Lower leg skin (tissue), 4 donors: Measurements from ENCODE around the gene DGCR2. TPM values are rescaled to one million over a fixed set of nuclear protein-coding genes. Genes with fewer than 3 reads are reported as not detected.

Experiments
- DNase-seq, 2 donors: peaks; one replicate each; pipeline ENCODE4 v3.0.0-alpha.2; 2019; ENCODE audit warnings: low spot score in 2 of 2
- H3K4me3 ChIP-seq: fragments of 200-600 bp; sonication (generic); 2 replicates; pipeline ENCODE4 v1.5.1; 2017; ENCODE audit warnings: mild to moderate bottlenecking, low read depth; ENCODE audit not compliant: poor library complexity, severe bottlenecking
- CTCF ChIP-seq, 3 donors: fragments of 450-650 bp; IDR thresholded peaks; one replicate each; pipeline ENCODE4 v1.5.1; 2016; ENCODE audit warnings: antibody characterized with exemption in 3 of 3, mild to moderate bottlenecking in 3 of 3, moderate library complexity in 2 of 3
- POLR2A ChIP-seq, 2 donors: fragments of 450-650 bp; IDR thresholded peaks; one replicate each; pipeline ENCODE4 v1.6.1; 2016 to 2017; ENCODE audit warnings: antibody characterized with exemption in 2 of 2, mild to moderate bottlenecking in 1 of 2, moderate library complexity in 1 of 2
- WGBS, 2 donors: methylation state at CpG; one replicate each; pipeline ENCODE4 v1.1.5; 2018; 5-methylcytosine and 5-hydroxymethylcytosine counted together
- intact Hi-C: fragments of 100-400 bp; cut with DNase I; formaldehyde crosslinking; loops from one replicate; pipeline ENCODE4 v1.15.0; 2023; ENCODE audit warnings: low total_unique reads
- total RNA-seq, 4 donors: library from RNA; depleted of rRNA; stranded (reverse); fragments of >200 nt; gene quantifications; one replicate each; pipeline ENCODE4 v1.1.0, GENCODE V29; 2016

Gene DGCR2
- total RNA-seq, 4 donors from 2014 or later: 88.7 to 142 (median 141) TPM

DNA sequence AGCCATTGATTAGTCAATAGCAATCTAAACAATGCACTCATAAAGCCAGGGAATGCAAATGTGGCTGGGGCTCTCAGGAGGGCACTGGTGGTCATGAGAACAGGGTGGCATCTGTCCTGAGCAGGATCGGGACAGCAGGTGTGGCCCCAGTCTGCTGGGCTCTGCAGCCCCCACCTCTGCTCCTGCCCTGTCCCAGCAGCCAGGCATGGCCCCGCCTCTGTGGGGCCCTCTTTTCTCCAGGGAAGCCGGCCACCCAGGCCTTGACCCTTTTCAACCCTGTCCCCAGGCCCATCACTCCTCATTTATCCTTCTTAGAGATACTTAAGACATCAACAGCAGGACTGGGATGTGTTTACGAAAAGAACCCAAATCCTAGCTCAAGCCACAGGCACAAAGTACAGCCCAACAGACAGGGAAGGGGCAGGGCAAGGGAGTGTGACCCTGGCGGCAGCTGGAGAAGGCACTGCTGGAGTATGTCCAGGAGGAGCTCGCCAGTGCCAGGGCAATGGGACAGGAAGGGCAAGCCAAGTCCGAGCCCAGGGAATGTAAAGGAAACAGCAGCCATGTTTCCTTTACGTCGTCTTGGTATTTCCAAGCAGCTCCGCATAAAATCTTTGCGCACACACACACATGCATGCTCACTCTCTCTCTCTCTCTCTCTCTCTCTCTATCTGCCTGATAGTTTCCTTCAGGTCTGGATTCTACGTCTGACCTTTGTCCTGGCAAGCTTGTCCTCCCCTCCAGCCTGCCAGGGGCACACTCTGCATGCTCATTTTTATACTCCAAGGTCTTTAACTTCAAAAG is 59.9 kb downstream of the DGCR2 start:
- intact Hi-C loops: loop anchor here (5.0 kb wide), 1 partner anchor 190 kb away; no protein-coding TSS in a partner anchor
- WGBS, 2 donors: 72 to 80% methylated on average over 12 of the region's 12 CpGs
- peak in 1 of 2 donors; percentile 72 for DNase-seq
- no peak overlapping the region for H3K4me3 ChIP-seq
- TF ChIP-seq CTCF (IDR thresholded peaks at IDR 0.05) (no peak), POLR2A (IDR thresholded peaks at IDR 0.05) (no peak)

DNA sequence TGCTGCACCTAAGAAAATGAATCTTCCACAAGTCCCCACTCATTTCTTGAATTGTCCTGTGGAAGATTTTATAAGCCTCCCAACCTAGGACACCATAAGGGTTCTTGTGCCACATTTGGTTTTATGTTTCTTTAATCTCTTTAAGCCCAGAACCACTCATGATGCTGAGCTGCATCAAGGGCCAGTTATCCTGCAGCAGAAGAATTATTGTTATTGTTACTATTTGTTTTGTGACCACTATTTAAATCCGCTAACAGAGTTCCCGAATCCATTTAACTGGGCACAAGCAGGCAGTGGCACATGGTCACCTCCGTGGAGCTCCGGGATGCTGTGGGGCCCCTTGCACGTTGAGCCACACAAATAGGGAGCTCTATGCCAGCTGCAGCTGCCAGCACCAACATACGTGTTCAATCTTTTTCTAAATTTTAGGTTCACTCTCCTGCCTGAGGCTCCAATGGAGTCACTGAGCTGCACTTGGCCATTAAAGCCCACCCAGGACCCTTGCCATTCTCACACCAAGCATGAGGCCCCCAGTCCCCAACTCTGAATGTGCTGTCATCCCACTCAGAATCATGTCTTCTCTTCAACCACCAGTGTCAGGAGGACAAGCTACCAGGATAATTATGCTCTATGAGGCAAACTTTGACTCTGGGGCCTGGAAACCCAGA is 60.6 kb downstream of the DGCR2 start:
- intact Hi-C loops: loop anchor here (5.0 kb wide), 1 partner anchor 191 kb away; no protein-coding TSS in a partner anchor
- H3K4me3 ChIP-seq: no peak overlapping the region
- TF ChIP-seq POLR2A (IDR thresholded peaks at IDR 0.05) (no peak), CTCF (IDR thresholded peaks at IDR 0.05) (no peak)
- 87 to 91% methylated on average over 6 of the region's 6 CpGs for WGBS, 2 donors
- peak in 1 of 2 donors; percentile 54 for DNase-seq

DNA sequence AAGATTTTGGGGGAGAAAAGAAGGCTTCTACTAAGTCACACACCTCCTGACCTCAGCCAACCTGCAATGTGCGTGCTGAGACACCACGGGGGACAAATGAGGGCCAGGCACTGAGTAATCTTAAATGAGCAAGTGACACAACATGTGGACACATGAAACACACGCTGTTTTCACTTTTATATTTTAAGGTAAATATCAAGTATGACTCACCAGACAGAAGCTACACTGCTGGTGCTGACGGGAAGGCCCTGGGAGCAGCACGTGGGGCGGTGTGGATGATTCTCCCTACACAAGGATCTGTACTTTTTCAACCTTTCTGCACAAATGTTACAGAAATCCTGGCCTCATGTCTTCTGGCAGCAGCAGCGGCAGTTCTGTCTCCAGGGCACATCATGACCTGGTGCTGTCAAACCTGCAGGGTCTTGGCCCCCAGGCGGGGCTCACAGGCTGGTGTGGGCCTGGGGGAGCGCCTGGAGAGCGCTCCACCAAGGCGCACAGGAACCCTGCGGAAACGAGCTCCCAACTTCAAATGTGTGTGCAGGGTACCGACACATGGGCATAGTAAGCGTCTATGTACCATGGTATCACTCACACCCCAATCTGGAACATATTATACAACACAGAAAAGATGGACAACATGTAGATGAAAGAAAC is 61.7 kb downstream of the DGCR2 start:
- H3K4me3 ChIP-seq: no peak overlapping the region
- peak in 1 of 2 donors; percentile 65 for DNase-seq
- WGBS, 2 donors: 74 to 81% methylated on average over 15 of the region's 15 CpGs
- intact Hi-C loops: loop anchor here (5.0 kb wide), 1 partner anchor 192 kb away; no protein-coding TSS in a partner anchor
- TF ChIP-seq CTCF (IDR thresholded peaks at IDR 0.05) (no peak), POLR2A (IDR thresholded peaks at IDR 0.05) (no peak)

GRCh38 chr22:19059481-19060278 is 62.5 kb downstream of the DGCR2 start:
- peak in 1 of 2 donors; percentile 76 for DNase-seq
- intact Hi-C loops: loop anchor here (5.0 kb wide), 1 partner anchor 193 kb away; no protein-coding TSS in a partner anchor
- no peak overlapping the region for H3K4me3 ChIP-seq
- 85 to 90% methylated on average over 19 to 20 of the region's 20 CpGs for WGBS, 2 donors
- TF ChIP-seq CTCF (IDR thresholded peaks at IDR 0.05) (no peak), POLR2A (IDR thresholded peaks at IDR 0.05) (no peak)
